Activated naive CD4-positive, alpha-beta T cell treated with anti-CD3 and anti-CD28 coated beads for 36 hours (primary cell): Measurements from ENCODE around the gene TMEM184B. TPM values are rescaled to one million over a fixed set of nuclear protein-coding genes. Genes with fewer than 3 reads are reported as not detected.
A peak's percentile ranks its signal among the peaks of the same experiment; 100 is the strongest.
"Not testable (repeated sequence)": the region's sequence is repeated elsewhere in the genome, so short reads cannot be mapped to it uniquely, and the experiment has no call there.

Source experiments
- CTCF ChIA-PET: fragments of 350-600 bp; sonication (Branson Sonifier 250); formaldehyde crosslinking; loops from one replicate; lab custom pipeline; 2021; ENCODE audit warnings: antibody characterized with exemption; lab: Charles Lee
- DNase-seq: peaks from one replicate; pipeline ENCODE4 v3.0.0-alpha.2; 2020
- H3K27ac Mint-ChIP-seq: one replicate; pipeline ENCODE4 v1.8.0; 2021; ENCODE audit warnings: mild to moderate bottlenecking, mixed read lengths
- H3K27me3 Mint-ChIP-seq: one replicate; pipeline ENCODE4 v1.8.0; 2021; ENCODE audit warnings: low read depth, mixed read lengths
- H3K36me3 Mint-ChIP-seq: one replicate; pipeline ENCODE4 v1.8.0; 2021; ENCODE audit warnings: low read depth, mixed read lengths
- H3K4me1 Mint-ChIP-seq: one replicate; pipeline ENCODE4 v1.8.0; 2021; ENCODE audit warnings: low read depth, mixed read lengths
- H3K4me3 Mint-ChIP-seq: one replicate; pipeline ENCODE4 v1.8.0; 2021; ENCODE audit warnings: mild to moderate bottlenecking, moderate library complexity, mixed read lengths
- H3K9me3 Mint-ChIP-seq: one replicate; pipeline ENCODE4 v1.8.0; 2021; ENCODE audit warnings: mixed read lengths
- intact Hi-C: fragments of 100-400 bp; cut with micrococcal nuclease; formaldehyde crosslinking; loops from one replicate; pipeline ENCODE4 v1.15.1; 2023
- total RNA-seq, 2 experiments: library from RNA; stranded (reverse); gene quantifications; one replicate each; pipeline ENCODE4 v1.2.3, GENCODE V29; 2021

Gene TMEM184B
- total RNA-seq, 2 experiments from 2014 or later: 15.0 to 15.3 TPM

GRCh38 chr22:38238519-38239071, 34.2 kb downstream of the TMEM184B start:
- Mint-ChIP-seq H3K36me3 (peaks cover 2% of the 10 kb centered on the region), H3K4me1 (no peaks in the 10 kb centered on the region), H3K27me3 (no peaks in the 10 kb centered on the region), H3K4me3 (no peak overlapping the region), H3K27ac (no peak overlapping the region), H3K9me3 (no peaks in the 10 kb centered on the region)
- DNase-seq: no peak
- intact Hi-C loops: no loop called here
- CTCF ChIA-PET: no interaction called here

GRCh38 chr22:38236786-38237185, 36.0 kb downstream of the TMEM184B start:
- Mint-ChIP-seq H3K4me1 (no peaks in the 10 kb centered on the region), H3K4me3 (no peak overlapping the region), H3K36me3 (peaks cover 2% of the 10 kb centered on the region), H3K27me3 (no peaks in the 10 kb centered on the region), H3K9me3 (no peaks in the 10 kb centered on the region), H3K27ac (no peak overlapping the region)
- intact Hi-C loops: no loop called here
- DNase-seq: no peak
- CTCF ChIA-PET: no interaction called here

- Mint-ChIP-seq H3K4me3 (no peak overlapping the region), H3K27ac (no peak overlapping the region), H3K4me1 (no peaks in the 10 kb centered on the region), H3K36me3 (peaks cover 8% of the 10 kb centered on the region), H3K27me3 (no peaks in the 10 kb centered on the region), H3K9me3 (no peaks in the 10 kb centered on the region)
- CTCF ChIA-PET: interaction anchor here (1.6 kb wide), 1 partner anchor 121 kb away, joined by 7 read pairs; no protein-coding TSS in a partner anchor
- intact Hi-C loops: no loop called here
- no peak for DNase-seq
Measured at GRCh38 chr22:38235240-38235850, 37.5 kb downstream of the TMEM184B start.

GRCh38 chr22:38233856-38234255, 39.0 kb downstream of the TMEM184B start:
- DNase-seq, intact Hi-C loops, H3K9me3 Mint-ChIP-seq, H3K27ac Mint-ChIP-seq, H3K36me3 Mint-ChIP-seq, H3K4me1 Mint-ChIP-seq, H3K27me3 Mint-ChIP-seq, H3K4me3 Mint-ChIP-seq: not testable (repeated sequence)
- CTCF ChIA-PET: interaction anchor here (1.6 kb wide), 1 partner anchor 120 kb away, joined by 7 read pairs; no protein-coding TSS in a partner anchor

- intact Hi-C loops: no loop called here
- Mint-ChIP-seq H3K27me3 (no peaks in the 10 kb centered on the region), H3K36me3 (peaks cover 6% of the 10 kb centered on the region), H3K9me3 (no peaks in the 10 kb centered on the region), H3K4me3 (no peak overlapping the region), H3K27ac (no peak overlapping the region), H3K4me1 (no peaks in the 10 kb centered on the region)
- CTCF ChIA-PET: interaction anchor here (0.6 kb wide), 1 partner anchor 154 kb away, joined by 3 read pairs; no protein-coding TSS in a partner anchor
- no peak for DNase-seq
Measured at GRCh38 chr22:38233427-38233826, 39.4 kb downstream of the TMEM184B start.

GRCh38 chr22:38232196-38232595, 40.6 kb downstream of the TMEM184B start:
- no peaks in the 10 kb centered on the region for H3K4me1 Mint-ChIP-seq
- CTCF ChIA-PET: interaction anchor here (0.6 kb wide), 1 partner anchor 118 kb away, joined by 3 read pairs; no protein-coding TSS in a partner anchor
- DNase-seq: no peak
- intact Hi-C loops: no loop called here
- no peaks in the 10 kb centered on the region for H3K27me3 Mint-ChIP-seq
- H3K4me3 Mint-ChIP-seq: no peak overlapping the region
- H3K9me3 Mint-ChIP-seq: no peaks in the 10 kb centered on the region
- no peak overlapping the region for H3K27ac Mint-ChIP-seq
- peaks cover 6% of the 10 kb centered on the region for H3K36me3 Mint-ChIP-seq

- Mint-ChIP-seq H3K9me3 (no peaks in the 10 kb centered on the region), H3K4me1 (no peaks in the 10 kb centered on the region), H3K27ac (no peak overlapping the region), H3K4me3 (no peak overlapping the region), H3K36me3 (peaks cover 6% of the 10 kb centered on the region), H3K27me3 (no peaks in the 10 kb centered on the region)
- DNase-seq: no peak
- intact Hi-C loops: loop anchor here (1.0 kb wide), 3 partner anchors 117 to 179 kb away; no protein-coding TSS in a partner anchor
- CTCF ChIA-PET: interaction anchor here (0.5 to 4.3 kb wide), 4 partner anchors 19 to 179 kb away, joined by 3 to 20 read pairs (median 6); no protein-coding TSS in a partner anchor
Measured at GRCh38 chr22:38230916-38231315, 41.9 kb downstream of the TMEM184B start.

- Mint-ChIP-seq H3K4me1 (no peaks in the 10 kb centered on the region), H3K27ac (no peak overlapping the region), H3K27me3 (no peaks in the 10 kb centered on the region), H3K4me3 (no peak overlapping the region), H3K9me3 (no peaks in the 10 kb centered on the region), H3K36me3 (peaks cover 6% of the 10 kb centered on the region)
- intact Hi-C loops: loop anchor here (1.0 kb wide), 3 partner anchors 116 to 178 kb away; no protein-coding TSS in a partner anchor
- DNase-seq: peak; percentile 71
- CTCF ChIA-PET: interaction anchor here (0.7 to 4.3 kb wide), 6 partner anchors 16 to 178 kb away, joined by 3 to 20 read pairs (median 4); no protein-coding TSS in a partner anchor
Measured at GRCh38 chr22:38230108-38230825, 42.5 kb downstream of the TMEM184B start.

- no peak for DNase-seq
- CTCF ChIA-PET: interaction anchor here (0.8 to 4.3 kb wide), 6 partner anchors 25 to 177 kb away, joined by 3 to 20 read pairs (median 4); no protein-coding TSS in a partner anchor
- Mint-ChIP-seq H3K27ac (peak overlapping the region; percentile 13), H3K4me3 (no peak overlapping the region), H3K4me1 (no peaks in the 10 kb centered on the region), H3K9me3 (no peaks in the 10 kb centered on the region), H3K36me3 (peaks cover 6% of the 10 kb centered on the region), H3K27me3 (no peaks in the 10 kb centered on the region)
- intact Hi-C loops: no loop called here
Measured at GRCh38 chr22:38228873-38229740, 43.7 kb downstream of the TMEM184B start.

GRCh38 chr22:38228326-38228872, 44.4 kb downstream of the TMEM184B start:
- no peak overlapping the region for H3K27ac Mint-ChIP-seq
- H3K4me1 Mint-ChIP-seq: no peaks in the 10 kb centered on the region
- H3K36me3 Mint-ChIP-seq: peaks cover 6% of the 10 kb centered on the region
- CTCF ChIA-PET: interaction anchor here (0.6 to 4.3 kb wide), 5 partner anchors 24 to 176 kb away, joined by 3 to 20 read pairs (median 4); no protein-coding TSS in a partner anchor
- no peaks in the 10 kb centered on the region for H3K27me3 Mint-ChIP-seq
- H3K4me3 Mint-ChIP-seq: no peak overlapping the region
- intact Hi-C loops: no loop called here
- no peak for DNase-seq
- H3K9me3 Mint-ChIP-seq: no peaks in the 10 kb centered on the region

- no peak for DNase-seq
- Mint-ChIP-seq H3K27me3 (no peaks in the 10 kb centered on the region), H3K27ac (no peak overlapping the region), H3K4me1 (no peaks in the 10 kb centered on the region), H3K4me3 (no peak overlapping the region), H3K36me3 (peaks cover 6% of the 10 kb centered on the region), H3K9me3 (no peaks in the 10 kb centered on the region)
- intact Hi-C loops: no loop called here
- CTCF ChIA-PET: interaction anchor here (4.3 kb wide), 1 partner anchor 113 kb away, joined by 20 read pairs; no protein-coding TSS in a partner anchor
Measured at GRCh38 chr22:38226853-38227649, 45.8 kb downstream of the TMEM184B start.
